Measurements from ENCODE around the gene PROM1.

Gene PROM1

GRCh38 chr4:15982842-15983524 is 100.8 kb downstream of the PROM1 start:
- DNase-seq, result no peak

- DNase-seq, result no peak
Measured at GRCh38 chr4:15976456-15977447, 107.1 kb downstream of the PROM1 start.

GRCh38 chr4:15971068-15971801 is 112.6 kb downstream of the PROM1 start:
- DNase-seq, result no peak

DNA sequence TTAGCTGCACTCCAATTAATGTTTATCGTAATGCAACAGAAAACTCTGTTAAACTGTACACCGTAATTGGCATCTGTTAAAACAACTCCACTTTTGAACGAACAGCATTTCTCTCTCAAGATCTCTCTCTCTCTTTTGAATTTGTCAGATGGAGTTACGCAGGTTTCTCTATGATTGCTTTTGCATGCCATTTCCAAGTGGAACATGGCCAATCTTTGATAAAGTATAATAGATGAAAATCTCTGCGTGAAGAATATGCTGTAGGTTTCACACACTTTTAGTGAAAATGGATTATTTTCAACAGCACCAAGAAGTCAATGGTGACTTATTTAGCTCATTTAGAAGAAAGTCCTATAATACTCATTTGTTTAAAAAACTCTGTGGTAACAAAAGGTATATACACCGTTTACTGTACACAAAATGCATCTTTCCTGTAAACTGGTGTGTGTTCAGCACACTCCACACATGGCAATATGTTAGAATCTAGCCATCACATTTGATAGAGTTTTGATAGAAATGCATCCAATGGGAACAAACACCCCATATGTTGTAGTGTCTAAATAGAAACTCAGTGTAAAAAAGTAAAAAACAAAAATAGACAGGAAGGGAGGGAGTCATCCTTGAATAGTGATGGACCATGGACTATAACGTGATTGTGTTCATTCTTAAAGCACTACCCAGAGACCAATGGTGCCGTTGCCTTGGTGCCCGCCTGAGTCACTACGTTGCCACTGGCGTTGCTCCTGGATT is 115.1 kb downstream of the PROM1 start:
- DNase-seq, result no peak

DNA sequence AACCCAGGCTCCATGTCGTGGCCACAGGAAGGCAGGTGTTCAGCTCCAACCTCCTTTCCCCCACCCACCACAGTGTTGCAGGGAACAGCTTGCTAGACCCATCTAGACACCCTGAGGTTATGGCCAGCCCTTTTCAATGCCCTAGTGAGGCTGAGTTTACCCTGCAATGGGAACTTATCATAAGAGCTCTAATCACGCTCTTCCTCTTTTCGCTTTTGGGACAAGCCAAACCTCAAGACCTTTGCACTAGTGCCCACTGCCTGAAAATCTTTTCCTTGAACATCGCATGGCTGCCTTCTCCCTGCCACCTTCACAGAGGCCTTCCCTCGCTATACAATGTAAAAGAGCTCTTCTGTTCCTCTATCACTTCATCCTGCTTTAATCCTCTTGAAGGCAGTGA is 118.5 kb downstream of the PROM1 start:
- DNase-seq, result no peak

DNA sequence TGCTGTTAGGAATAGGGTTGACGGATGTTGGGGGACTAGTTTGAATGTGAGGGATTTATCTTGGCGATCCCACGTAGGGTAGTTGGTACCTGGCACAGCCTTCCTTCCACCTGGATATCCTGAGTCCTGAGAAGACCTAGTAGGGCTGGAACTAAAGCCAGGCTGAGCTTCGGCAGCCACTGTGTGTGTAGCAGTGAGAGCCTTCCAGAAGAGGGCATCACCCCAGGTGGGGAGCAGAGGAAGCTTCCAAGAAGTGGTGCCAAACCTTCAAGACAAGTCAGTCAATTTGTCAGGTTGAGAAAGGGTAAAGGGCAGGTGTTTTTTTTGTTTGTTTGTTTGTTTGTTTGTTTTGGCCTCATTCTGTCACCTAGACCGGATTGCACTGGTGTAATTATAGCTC is 119.7 kb downstream of the PROM1 start:
- no peak for DNase-seq

DNA sequence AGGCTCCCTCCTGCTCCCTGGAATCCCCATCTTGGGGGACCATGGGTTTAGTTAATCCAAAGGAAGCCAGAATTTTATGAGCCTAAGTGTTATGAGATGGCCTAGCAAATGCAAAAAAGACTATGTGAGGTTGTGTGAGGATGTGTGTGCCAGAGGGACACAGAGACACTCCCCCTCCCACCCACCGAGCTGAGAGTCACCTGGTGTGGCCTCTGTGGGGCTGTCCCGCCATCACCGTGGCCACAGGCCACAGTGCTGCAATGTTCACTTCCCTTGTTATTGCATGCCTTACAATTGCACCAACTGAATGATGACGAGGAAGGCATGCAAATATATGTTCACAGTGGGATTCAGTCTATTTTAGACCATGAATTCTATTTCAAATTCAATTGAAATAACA is 120.2 kb downstream of the PROM1 start:
- no peak for DNase-seq

DNA sequence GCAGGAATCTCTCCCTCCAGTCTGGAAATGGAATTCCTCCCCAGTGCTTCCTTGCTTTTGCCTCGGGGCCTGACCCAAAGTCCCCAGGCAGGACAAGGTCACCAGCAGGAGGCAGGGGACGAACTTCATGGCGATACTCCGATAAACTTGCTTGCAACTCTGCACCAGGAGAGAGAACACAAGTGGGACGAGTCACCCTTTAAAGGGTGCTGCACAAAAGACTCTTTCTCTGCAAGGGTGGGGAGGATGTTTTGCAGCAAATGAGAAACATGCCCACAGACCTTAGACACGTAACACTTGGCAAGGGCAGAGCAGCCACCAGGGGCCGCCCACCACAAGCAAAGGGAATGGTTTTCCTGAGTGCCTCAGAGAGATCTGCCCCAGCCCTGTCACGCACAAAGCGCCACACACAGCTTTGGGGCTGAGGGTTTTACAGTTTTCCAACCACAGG is 120.8 kb downstream of the PROM1 start, which contains the start of gene FGFBP2:
TSS of gene FGFBP2 (minus strand) at position 175 of the 451 bp plus-strand sequence. CDS start at position 129, 46 bp downstream.
- DNase-seq, result peak; percentile 49

DNA sequence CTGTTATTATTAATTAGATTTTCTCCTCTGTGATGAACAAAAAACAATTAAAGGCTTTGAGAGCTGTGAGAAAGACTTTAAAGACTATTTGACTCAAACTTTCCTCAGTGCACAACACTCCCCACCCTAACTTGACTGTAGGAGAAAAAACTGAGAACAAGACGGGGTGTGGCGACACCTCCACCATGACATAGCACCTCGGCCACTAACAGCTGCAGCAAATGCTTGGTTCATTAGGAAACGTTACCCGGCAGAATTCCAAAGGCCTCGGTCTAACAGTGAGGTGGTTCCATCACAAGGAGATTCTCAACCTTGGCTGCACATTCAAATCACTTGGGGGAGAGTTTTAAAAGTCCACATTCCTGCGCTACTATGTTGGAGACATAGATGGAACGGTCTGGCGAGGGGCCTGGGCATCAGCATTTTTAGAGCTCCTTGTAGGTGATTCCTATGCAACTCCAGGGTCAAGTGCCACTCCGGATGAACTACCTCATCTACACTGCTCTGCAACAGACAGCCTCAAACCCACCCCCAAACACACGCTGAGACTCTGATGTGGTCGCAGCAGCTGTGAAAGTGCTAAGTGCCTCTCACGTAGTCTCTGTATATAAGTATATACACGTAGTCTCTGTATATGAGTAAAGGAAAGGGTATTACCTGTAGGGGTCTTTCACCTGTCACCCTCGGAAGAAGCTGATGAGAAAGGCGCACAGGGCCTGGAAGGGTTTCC is 121.9 kb downstream of the PROM1 start:
- no peak for DNase-seq

DNA sequence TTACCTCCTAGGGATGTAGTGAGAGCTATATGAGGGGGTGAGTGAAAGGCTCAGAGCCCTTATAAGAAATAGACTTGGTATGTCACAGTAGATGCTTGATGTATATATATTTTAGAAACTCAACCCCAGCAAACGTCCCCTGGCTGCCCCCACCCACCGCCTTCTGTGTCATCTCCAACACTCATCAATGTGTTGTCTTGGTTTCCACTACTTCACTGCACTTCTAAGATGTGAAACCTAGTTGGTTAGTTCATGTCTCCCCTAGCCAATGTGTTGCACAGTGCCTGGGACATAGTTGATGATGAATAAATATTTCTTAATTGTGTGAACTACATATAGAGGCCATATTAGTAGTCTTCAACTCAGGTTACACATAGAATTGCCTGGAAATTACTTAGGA is 125.3 kb downstream of the PROM1 start:
- DNase-seq, result no peak

GRCh38 chr4:15956179-15956850 is 127.5 kb downstream of the PROM1 start:
- peak; percentile 83 for DNase-seq

DNA sequence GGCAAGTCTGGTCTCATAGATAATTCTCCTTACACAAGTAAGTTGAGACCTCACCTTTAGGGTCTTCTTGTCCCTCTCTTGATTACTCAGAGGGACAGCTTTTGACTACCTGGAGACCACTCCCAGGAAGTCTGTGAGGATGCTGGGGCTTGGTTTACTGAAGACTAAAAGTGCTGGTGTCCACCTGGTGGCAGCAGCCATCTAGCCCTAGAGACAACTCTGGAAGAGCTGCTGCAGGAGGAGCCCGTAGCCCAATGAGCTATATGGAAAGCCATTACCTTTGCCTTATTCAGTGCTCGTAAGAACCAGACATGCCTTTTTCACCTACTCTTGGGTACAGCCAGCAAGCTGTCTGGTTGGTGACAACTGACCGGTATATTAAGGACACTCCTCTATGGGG is 128.2 kb downstream of the PROM1 start:
- no peak for DNase-seq

GRCh38 chr4:15953625-15954024 is 130.2 kb downstream of the PROM1 start:
- DNase-seq, result no peak

- no peak for DNase-seq
Measured at GRCh38 chr4:15951781-15952180, 132.0 kb downstream of the PROM1 start.

GRCh38 chr4:15948826-15949225 is 135.0 kb downstream of the PROM1 start:
- DNase-seq, result no peak

GRCh38 chr4:15947684-15948083 is 136.1 kb downstream of the PROM1 start:
- DNase-seq, result no peak

DNA sequence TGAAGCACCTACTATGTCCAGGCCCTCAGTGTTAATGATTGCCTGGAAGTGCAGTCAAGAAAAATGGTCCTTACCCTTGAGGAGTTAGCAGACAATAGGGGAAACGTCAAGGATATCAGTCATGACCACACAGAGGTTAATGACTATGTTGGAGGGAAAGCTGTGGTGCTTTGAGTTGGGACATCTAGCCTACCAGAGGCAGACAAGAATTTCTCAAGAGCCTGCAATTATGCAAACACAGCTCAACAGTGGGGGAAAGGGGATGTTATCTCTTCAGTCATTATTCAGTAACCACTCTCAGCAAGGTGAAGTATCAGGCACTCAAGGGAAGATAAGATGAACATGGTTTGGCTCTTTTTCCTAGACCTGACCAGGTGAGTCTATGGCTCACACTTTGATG is 138.3 kb downstream of the PROM1 start:
- no peak for DNase-seq

GRCh38 chr4:15944895-15945294 is 138.9 kb downstream of the PROM1 start:
- DNase-seq, result no peak

- no peak for DNase-seq
Measured at GRCh38 chr4:15942283-15942682, 141.5 kb downstream of the PROM1 start.

DNA sequence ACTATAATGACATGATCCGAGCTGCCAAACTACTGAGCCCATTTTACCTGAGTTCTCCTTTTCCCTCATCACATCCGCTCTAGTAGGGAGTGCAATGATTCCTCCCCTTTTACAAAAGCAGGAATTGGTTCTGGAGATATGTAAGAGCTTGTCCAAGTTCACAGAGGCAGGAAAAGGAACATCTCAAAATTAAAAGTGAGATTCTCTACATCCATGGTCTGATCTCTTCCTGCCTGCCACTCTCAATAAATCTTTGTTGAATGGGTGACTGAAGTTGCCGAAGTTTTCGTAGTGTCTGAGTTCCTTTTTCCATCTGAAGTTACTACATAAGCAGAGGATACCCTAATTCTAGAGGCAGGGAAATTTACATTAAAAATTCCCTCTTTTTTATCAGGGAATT is 145.2 kb downstream of the PROM1 start, which contains the start of gene FGFBP1:
TSS of gene FGFBP1 (minus strand) at position 101 of the 400 bp plus-strand sequence. CDS start 2,108 bp downstream, outside the sequence.
- DNase-seq, result no peak

- no peak for DNase-seq
Measured at GRCh38 chr4:15938182-15938581, 145.6 kb downstream of the PROM1 start.

Measured in activated naive CD4-positive, alpha-beta T cell treated with anti-CD3 and anti-CD28 coated beads, Interleukin-2, amount 50 U/mL, for 16 hours (primary cell).